Panc1 (cell line): ENCODE results near the gene TP63. TPM values are rescaled to one million over a fixed set of nuclear protein-coding genes. Genes with fewer than 3 reads are reported as not detected.

Source experiments
- ATAC-seq: fragments of 200-7000 bp; cut with Tn5 transposase; 2 replicates; pipeline ENCODE4 v1.9.1; 2020; ENCODE audit warnings: mild to moderate bottlenecking, moderate library complexity
- BruUV-seq: library from RNA; stranded (reverse); fragments of 400-500 nt; replicated peaks from 2 replicates; lab custom pipeline; 2021; lab: Mats Ljungman, UMichigan
- CTCF ChIA-PET: fragments of 300-600 bp; sonication (Branson Sonifier 250); formaldehyde crosslinking; loops from one replicate; lab custom pipeline; 2022; ENCODE audit warnings: antibody characterized with exemption; lab: Charles Lee
- POLR2A ChIA-PET: fragments of 300-600 bp; sonication (Branson Sonifier 250); formaldehyde crosslinking; loops from one replicate; lab custom pipeline; 2022; ENCODE audit warnings: antibody characterized with exemption; lab: Charles Lee
- DNase-seq: peaks from one replicate; pipeline ENCODE4 v3.0.0-alpha.2; 2010; ENCODE audit warnings: low read depth, low spot score
- H3K27ac ChIP-seq: 2 replicates; pipeline ENCODE4 v1.5.1; 2011; ENCODE audit warnings: mild to moderate bottlenecking, low read length, inconsistent platforms
- H3K27me3 ChIP-seq: fragments of 200-500 bp; sonication (Bioruptor generic); 2 replicates; pipeline ENCODE4 v1.6.0; 2014; ENCODE audit warnings: low read length, inconsistent platforms; ENCODE audit not compliant: control insufficient read depth, insufficient read depth
- H3K36me3 ChIP-seq: fragments of 200-500 bp; sonication (Bioruptor generic); 2 replicates; pipeline ENCODE4 v1.5.1; 2014; ENCODE audit warnings: inconsistent platforms, mild to moderate bottlenecking, low read length, moderate library complexity; ENCODE audit not compliant: control insufficient read depth, insufficient read depth
- H3K4me1 ChIP-seq: 2 replicates; pipeline ENCODE4 v1.5.1; 2011; ENCODE audit warnings: inconsistent platforms, mild to moderate bottlenecking, low read length, moderate library complexity; ENCODE audit not compliant: control insufficient read depth, insufficient read depth
- H3K4me3 ChIP-seq, 2 experiments: 2 replicates each; pipeline ENCODE4 v1.5.1; 2011 to 2012; ENCODE audit warnings: low read depth in 2 of 2, low read length in 2 of 2, mild to moderate bottlenecking in 2 of 2, inconsistent platforms in 1 of 2, moderate library complexity in 1 of 2
- H3K9me3 ChIP-seq: fragments of 200-500 bp; sonication (Bioruptor generic); 2 replicates; pipeline ENCODE4 v1.5.1; 2014; ENCODE audit warnings: low read depth, mild to moderate bottlenecking, inconsistent platforms, low read length, moderate library complexity; ENCODE audit not compliant: control insufficient read depth, insufficient read depth
- POLR2AphosphoS5 ChIP-seq: IDR thresholded peaks from 2 replicates; pipeline ENCODE4 v1.6.1; 2012; ENCODE audit warnings: mild to moderate bottlenecking, low read depth, low read length, moderate library complexity
- SIN3A ChIP-seq: IDR thresholded peaks from 2 replicates; pipeline ENCODE4 v1.6.1; 2012; ENCODE audit warnings: low read depth, mild to moderate bottlenecking, low read length, moderate library complexity, borderline replicate concordance; ENCODE audit not compliant: insufficient read depth
- TCF7L2 ChIP-seq: IDR thresholded peaks from 2 replicates; pipeline ENCODE4 v1.6.1; 2011; ENCODE audit warnings: mild to moderate bottlenecking, low read depth, low read length, inconsistent platforms
- in situ Hi-C: cut with HindIII; loops from 2 replicates; pipeline ENCODE4 v1.10.0; 2016; ENCODE audit warnings: low sequenced_read_pairs, low pct_unique_long_range_greater_than_20kb
- intact Hi-C: fragments of 100-400 bp; cut with micrococcal nuclease; formaldehyde crosslinking; loops from one replicate; pipeline ENCODE4 v1.10.0; 2022; ENCODE audit not compliant: unreplicated experiment
- total RNA-seq: library from RNA; stranded (reverse); gene quantifications from one replicate; pipeline ENCODE4 v1.2.1, GENCODE V29; 2021; ENCODE audit not compliant: unreplicated experiment
- TF ChIP-seq, protein P1 (sequence below), 2 experiments: IDR thresholded peaks; 2 replicates each; pipeline ENCODE4 v1.6.1; 2011 to 2012; ENCODE audit warnings: low read depth in 2 of 2, control low read depth in 1 of 2, low read length in 1 of 2, mild to moderate bottlenecking in 1 of 2, moderate library complexity in 1 of 2; ENCODE audit not compliant: insufficient read depth in 1 of 2
- TF ChIP-seq, protein P2 (sequence below): fragments of 450-650 bp; IDR thresholded peaks from 2 replicates; pipeline ENCODE4 v1.5.1; 2017; ENCODE audit warnings: mild to moderate bottlenecking

TP63 gene
- total RNA-seq, 1 experiment from 2014 or later: 0.51 TPM

DNA sequence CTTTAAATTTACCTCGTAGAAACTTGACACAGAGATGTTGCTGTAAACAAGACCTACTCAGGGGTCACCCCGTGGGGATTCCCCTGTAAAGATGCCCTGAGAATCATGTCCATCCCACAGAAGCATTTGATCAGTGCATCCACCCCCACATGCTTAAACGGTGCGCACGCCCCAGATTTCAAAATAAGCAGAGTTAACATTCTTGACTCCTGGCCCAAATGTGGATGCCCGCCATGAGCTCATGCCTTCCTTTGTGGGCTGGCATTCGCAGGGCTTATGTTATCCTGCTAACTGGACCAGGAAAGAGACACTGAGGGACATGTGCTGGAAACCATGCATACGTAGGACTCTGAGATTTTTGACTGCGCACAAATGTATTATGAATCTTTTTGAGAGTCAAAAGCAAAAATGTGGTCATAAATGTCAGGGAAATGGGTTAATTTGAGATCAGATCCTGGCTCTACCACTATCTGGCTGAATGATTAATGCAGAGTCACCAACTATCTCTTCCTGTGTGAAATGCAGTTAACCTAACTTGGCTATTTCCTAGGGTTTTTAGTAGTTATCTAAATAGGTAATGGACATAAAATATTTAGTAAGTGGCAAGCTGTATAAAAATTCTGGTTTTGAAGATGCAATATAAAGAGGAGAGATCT, 9.1 kb upstream of the TP63 start:
- H3K4me3 ChIP-seq: no peak overlapping the region
- intact Hi-C loops: no loop called here
- in situ Hi-C loops: no loop called here
- CTCF ChIA-PET: no interaction called here
- ATAC-seq (no peak), DNase-seq (no peak)
- H3K36me3 ChIP-seq: no peaks in the 10 kb centered on the region
- no peaks in the 10 kb centered on the region for H3K27me3 ChIP-seq
- POLR2A ChIA-PET: no interaction called here
- BruUV-seq: no TSS peak
- no peaks in the 10 kb centered on the region for H3K9me3 ChIP-seq
- TF ChIP-seq, protein P1, sequence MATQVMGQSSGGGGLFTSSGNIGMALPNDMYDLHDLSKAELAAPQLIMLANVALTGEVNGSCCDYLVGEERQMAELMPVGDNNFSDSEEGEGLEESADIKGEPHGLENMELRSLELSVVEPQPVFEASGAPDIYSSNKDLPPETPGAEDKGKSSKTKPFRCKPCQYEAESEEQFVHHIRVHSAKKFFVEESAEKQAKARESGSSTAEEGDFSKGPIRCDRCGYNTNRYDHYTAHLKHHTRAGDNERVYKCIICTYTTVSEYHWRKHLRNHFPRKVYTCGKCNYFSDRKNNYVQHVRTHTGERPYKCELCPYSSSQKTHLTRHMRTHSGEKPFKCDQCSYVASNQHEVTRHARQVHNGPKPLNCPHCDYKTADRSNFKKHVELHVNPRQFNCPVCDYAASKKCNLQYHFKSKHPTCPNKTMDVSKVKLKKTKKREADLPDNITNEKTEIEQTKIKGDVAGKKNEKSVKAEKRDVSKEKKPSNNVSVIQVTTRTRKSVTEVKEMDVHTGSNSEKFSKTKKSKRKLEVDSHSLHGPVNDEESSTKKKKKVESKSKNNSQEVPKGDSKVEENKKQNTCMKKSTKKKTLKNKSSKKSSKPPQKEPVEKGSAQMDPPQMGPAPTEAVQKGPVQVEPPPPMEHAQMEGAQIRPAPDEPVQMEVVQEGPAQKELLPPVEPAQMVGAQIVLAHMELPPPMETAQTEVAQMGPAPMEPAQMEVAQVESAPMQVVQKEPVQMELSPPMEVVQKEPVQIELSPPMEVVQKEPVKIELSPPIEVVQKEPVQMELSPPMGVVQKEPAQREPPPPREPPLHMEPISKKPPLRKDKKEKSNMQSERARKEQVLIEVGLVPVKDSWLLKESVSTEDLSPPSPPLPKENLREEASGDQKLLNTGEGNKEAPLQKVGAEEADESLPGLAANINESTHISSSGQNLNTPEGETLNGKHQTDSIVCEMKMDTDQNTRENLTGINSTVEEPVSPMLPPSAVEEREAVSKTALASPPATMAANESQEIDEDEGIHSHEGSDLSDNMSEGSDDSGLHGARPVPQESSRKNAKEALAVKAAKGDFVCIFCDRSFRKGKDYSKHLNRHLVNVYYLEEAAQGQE (IDR thresholded peaks at IDR 0.05; ENCODE audit: insufficient read depth in 1 of 2, low read depth in 2 of 2, low read length in 1 of 2): no peak
- TF ChIP-seq, protein P2, sequence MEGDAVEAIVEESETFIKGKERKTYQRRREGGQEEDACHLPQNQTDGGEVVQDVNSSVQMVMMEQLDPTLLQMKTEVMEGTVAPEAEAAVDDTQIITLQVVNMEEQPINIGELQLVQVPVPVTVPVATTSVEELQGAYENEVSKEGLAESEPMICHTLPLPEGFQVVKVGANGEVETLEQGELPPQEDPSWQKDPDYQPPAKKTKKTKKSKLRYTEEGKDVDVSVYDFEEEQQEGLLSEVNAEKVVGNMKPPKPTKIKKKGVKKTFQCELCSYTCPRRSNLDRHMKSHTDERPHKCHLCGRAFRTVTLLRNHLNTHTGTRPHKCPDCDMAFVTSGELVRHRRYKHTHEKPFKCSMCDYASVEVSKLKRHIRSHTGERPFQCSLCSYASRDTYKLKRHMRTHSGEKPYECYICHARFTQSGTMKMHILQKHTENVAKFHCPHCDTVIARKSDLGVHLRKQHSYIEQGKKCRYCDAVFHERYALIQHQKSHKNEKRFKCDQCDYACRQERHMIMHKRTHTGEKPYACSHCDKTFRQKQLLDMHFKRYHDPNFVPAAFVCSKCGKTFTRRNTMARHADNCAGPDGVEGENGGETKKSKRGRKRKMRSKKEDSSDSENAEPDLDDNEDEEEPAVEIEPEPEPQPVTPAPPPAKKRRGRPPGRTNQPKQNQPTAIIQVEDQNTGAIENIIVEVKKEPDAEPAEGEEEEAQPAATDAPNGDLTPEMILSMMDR: no peak
- TF ChIP-seq SIN3A (no peak), POLR2AphosphoS5 (no peak), TCF7L2 (no peak)
- H3K4me1 ChIP-seq: no peaks in the 10 kb centered on the region
- no peak overlapping the region for H3K27ac ChIP-seq

DNA sequence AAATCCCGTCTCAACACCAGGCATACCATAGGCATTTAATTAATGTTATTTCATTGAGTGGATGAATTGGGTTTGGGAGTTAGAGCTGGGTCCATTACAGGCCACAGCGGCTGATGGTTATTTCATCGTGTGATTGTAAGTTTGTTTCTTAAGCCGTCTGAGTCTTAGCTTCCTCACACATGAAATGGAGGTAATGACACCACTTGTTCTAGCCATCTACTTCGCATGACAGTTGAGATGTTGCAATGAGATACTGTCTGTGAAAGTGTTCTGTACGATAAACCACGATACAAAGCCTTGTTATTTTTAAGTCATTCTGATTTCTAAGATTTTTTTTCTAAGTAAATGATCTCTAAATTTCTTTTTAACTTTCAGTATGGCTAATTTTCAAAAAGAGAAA, 8.6 kb upstream of the TP63 start:
- ATAC-seq (no peak), DNase-seq (no peak)
- Histone ChIP-seq H3K4me1 (no peaks in the 10 kb centered on the region), H3K9me3 (no peaks in the 10 kb centered on the region), H3K27me3 (no peaks in the 10 kb centered on the region), H3K4me3 (no peak overlapping the region), H3K27ac (no peak overlapping the region), H3K36me3 (no peaks in the 10 kb centered on the region)
- ChIA-PET POLR2A (no interaction called here), CTCF (no interaction called here)
- TF ChIP-seq, protein P1 (IDR thresholded peaks at IDR 0.05; ENCODE audit: insufficient read depth in 1 of 2, low read depth in 2 of 2, low read length in 1 of 2): no peak
- TF ChIP-seq POLR2AphosphoS5: no peak
- no peak for TF ChIP-seq SIN3A
- TF ChIP-seq TCF7L2: no peak
- intact Hi-C loops: no loop called here
- BruUV-seq: no TSS peak
- in situ Hi-C loops: no loop called here
